SKM-1 treated with dmso at 0.1 percent for 144 hours (cell line): ENCODE results near the gene GNPTAB.
"Not testable (repeated sequence)": the region's sequence is repeated elsewhere in the genome, so short reads cannot be mapped to it uniquely, and the experiment has no call there.

ENCODE experiments used
- DNase-seq: peaks from one replicate; lab custom pipeline; 2025; ENCODE audit not compliant: unreplicated experiment; lab: John Stamatoyannopoulos, UW

Gene GNPTAB

GRCh38 chr12:101854747-101855146 lies 24.0 kb upstream of the GNPTAB start:
- DNase-seq, result peak; percentile 31

DNA sequence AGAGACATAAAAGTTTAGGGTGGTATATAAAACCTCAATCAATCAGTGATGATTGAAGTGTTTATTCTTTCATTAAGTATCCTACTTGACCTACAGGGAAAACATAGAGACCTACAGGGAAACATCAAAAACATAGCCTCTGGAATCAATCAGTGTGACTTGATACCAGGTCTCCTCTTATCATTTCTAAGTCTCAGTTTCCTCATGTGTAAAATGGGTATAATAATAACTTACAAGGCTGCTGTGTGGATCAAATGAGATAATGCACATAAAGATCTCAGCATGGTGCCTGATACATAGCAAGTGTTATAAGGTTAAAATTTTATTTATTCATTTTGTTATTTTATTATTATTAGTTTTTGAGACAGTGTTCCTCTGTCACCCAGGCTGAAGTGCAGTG lies 22.2 kb upstream of the GNPTAB start:
- DNase-seq, result no peak

- DNase-seq, result peak; percentile 65
These were observed 19.4 kb upstream of the GNPTAB start for GRCh38 chr12:101850199-101850598.

DNA sequence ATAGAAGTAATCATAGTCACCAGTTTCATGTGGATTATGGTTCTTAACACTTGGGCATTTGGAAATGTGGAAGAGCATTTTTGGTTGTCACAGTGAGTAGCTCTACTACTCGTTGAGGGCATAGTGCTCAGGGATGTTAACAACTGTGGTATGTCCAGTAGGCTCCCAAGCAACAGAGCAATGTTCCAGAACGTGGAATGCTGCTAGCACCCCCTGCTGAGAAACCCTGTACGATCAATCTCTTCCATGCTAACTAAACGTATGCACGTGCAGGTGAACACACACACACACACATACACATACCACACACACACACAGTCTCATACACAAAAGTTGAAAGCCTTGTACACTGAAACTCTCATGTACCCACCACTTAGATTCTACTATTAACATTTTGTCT lies 16.6 kb upstream of the GNPTAB start:
- no peak for DNase-seq

DNA sequence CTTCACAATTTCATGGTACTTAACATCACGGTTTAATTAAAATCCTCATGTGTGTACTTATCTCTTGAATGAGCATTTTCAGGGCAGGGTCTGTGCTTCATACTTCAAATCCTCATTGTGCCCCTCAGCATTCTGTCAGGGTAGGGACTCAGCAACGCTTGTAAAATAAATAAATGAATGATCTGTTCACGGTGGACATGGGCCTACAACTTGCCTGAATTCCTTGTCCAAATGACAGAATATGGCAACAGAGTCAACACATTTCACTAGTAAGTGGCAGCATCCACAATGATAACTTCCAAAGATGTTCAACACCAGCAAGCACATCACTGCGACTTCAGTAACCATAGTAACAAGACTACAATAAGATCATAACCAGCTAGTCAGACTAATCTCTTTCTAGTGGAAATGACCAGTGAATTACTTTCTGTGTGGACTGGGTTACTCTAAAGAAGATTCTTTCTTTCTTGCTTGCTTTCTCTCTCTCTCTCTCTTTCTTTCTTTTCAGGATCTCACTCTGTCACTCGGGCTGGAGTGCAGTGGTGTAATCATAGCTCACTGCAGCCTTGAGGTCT lies 14.5 kb upstream of the GNPTAB start:
- no peak for DNase-seq

- DNase-seq, result no peak
These were observed 10.3 kb upstream of the GNPTAB start for GRCh38 chr12:101841069-101841468.

DNA sequence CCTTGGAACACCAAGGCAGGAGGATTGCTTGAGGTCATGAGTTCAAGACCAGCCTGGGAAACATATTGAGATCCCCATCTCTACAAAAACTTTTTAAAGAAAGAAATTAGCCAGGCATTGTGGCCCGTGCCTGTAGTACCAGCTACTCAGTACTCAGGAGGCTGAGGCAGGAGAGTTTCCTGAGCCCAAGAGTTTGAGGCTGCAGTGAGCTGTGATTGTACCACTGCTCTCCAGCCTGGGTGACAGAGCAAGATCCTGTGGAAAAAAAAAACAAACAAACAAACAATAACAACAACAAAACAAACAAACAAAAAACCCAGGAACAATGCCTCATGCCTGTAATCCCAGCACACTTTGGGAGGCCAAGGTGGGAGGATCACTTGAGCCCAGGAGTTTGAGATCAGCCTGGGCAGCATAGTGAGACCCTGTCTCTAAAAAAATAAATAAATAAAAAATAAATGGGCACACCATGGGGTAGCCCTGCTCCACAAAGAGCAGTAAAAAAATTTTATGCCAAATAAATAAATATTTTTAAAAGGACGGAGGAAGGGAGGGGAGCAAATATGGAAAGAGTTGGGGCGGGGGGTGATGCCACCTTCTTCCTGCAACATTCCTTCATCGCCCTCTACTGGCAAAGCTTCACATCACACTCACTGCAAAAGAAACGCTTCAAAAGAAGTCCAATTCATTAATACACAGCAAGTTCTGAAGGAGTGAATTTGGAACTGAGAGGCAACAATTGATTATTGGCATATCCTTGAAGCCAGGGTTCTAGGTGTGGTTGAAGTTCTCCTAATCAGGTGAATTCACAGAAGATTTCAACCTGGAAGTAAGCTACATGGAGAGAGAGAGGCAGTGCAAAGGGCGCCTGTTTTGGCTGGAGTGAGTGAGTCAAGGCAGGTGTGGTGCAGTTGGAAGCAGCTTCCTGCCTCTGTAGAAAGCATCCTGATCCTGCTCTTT lies 8.8 kb upstream of the GNPTAB start:
- DNase-seq, result no peak

DNA sequence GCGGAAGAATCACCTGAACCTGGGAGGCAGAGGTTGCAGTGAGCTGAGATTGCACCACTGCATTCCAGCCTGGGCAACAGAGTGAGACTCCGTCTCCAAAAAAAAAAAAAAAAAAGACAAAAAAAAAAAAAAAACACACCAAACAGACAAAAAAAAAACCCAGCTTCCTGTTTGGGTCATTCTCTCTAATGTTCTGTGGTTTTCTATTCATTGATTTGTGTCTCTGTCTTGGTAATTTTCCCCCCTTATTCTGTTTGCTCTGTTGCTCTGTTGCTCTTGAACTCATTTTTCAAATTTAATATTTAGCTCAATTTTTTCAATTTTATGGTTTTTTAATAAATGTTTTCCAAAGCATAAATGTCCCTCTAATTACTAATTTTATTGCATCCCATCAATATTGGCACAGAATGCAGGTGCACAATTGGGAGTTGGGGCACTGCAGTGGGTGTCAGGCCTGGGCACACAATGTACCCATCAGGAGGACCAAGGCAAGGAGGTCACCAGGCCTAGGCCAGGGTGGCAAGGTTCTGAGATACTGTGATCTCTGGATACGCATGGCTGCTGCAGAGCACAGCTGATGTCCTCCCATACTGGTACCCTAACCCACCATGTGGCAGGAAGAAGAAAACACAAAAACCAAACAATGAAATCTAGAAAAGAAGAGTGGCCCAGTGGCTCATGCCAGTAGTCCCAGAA lies 8.0 kb upstream of the GNPTAB start:
- DNase-seq, result no peak

- no peak for DNase-seq
These were observed 1.3 kb upstream of the GNPTAB start for GRCh38 chr12:101832030-101832429.

DNA sequence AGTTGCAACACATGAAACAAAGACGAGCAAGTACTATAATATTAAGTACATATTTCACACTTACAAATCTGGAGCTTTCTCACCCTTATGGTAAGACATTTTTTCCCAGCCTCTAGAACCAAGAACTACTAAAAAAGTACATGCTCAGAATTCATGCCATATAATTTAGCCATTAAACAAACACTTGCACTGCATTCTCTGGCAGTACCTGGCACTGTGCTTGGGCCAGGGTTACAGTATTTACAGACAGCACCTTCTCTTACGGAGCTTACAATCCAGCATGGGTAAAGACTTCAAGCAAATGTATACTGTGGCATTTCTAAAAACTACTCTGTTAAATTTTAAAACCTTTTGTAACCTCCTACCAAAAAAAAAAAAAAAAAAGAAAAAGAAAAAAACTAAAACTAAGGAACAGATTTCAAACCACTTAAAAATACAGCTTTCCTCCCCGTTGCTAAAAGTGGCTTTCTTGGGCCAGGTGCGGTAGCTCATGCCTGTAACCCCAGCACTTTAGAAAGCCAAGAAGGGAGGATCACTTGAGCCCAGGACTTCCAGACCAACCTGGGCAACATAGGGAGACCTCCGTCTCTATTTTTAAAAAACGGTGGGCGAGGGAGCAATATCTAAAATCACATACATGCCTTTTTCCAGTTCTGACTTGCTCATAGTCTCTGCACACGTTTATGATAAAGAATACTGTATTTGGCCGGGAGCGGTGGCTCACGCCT lies 956 bp downstream of the GNPTAB start:
- no peak for DNase-seq

DNA sequence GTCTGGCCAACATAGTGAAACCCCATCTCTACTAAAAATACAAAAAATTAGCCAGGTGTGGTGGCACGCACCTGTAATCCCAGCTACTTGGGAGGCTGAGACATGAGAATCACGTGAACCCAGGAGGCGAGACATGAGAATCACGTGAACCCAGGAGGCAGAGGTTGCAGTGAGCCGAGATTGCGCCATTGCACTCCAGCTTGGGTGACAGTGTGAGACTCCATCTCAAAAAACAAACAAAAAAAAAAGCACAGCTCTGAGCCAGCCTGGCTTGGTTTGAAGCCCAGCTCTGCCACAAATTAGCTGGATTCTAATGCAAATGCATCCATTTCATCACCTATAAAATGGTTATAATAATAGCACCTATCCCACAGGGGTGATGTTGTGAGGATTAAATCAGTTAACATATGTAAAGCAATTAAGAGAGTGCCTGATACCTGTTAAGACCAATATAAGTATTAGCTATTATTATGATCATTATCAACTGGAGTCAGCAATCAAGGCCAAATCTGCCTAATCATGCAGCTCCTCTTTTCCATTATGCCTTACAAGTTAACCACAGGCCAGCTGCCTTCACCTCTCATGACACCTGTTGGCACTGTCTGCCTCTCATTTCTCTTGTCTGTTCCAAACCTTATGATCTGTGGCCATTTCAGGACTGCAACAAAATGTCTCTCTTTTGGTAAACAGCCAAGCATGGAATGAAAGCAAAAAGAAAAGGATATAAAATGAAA lies 2.1 kb downstream of the GNPTAB start:
- no peak for DNase-seq

GRCh38 chr12:101826766-101827368 lies 3.9 kb downstream of the GNPTAB start:
- no peak for DNase-seq

GRCh38 chr12:101824831-101825230 lies 5.9 kb downstream of the GNPTAB start:
- DNase-seq, result no peak

- DNase-seq, result peak; percentile 16
These were observed 6.9 kb downstream of the GNPTAB start for GRCh38 chr12:101823891-101824290.

GRCh38 chr12:101823039-101823438 lies 7.7 kb downstream of the GNPTAB start:
- no peak for DNase-seq

- no peak for DNase-seq
These were observed 11.3 kb downstream of the GNPTAB start for GRCh38 chr12:101819467-101819866.

DNA sequence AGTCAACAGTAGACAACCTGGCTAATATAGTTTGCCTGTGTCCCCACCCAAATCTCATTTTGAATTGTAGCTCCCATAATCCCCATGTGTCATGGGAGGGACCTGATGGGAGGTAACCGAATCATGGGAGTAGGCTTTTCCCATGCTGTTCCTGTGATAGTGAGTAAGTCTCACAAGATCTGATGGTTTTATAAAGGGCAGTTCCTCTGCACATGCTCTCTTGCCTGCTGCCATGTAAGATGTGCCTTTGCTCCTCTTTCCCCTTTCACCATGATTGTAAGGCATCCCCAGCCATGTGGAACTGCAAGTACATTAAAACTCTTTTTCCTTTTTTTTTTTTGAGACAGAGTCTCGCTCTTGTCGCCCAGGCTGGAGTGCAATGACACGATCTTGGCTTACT lies 12.1 kb downstream of the GNPTAB start:
- DNase-seq, result not testable (repeated sequence)

- no peak for DNase-seq
These were observed 17.6 kb downstream of the GNPTAB start for GRCh38 chr12:101813117-101813516.

GRCh38 chr12:101812716-101813115 lies 18.0 kb downstream of the GNPTAB start:
- DNase-seq, result not testable (repeated sequence)

DNA sequence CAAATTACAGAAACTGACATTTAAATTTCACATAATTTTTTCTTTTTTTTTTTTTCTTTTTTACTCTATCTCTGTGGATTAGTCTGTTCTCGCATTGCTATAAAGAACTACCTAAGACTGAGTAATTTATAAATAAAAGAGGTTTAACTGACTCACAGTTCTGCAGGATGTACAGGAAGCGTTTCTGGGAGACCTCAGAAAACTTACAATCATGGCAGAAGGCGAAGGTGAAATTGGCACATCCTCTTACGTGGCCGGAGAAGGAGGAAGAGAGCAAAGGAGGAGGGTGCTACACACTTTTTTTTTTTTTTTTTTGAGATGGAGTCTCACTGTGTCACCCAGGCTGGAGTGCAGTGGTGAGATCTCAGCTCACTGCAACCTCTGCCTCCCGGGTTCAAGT lies 19.4 kb downstream of the GNPTAB start:
- not testable (repeated sequence) for DNase-seq
